Uterus (tissue), 4 donors: Measurements from ENCODE around the gene ADARB1. TPM values are rescaled to one million over a fixed set of nuclear protein-coding genes. Genes with fewer than 3 reads are reported as not detected.

Experiments used
- DNase-seq, 2 donors: peaks; one replicate each; pipeline ENCODE4 v3.0.0-alpha.2; 2019 to 2020
- H3K27ac ChIP-seq, 2 donors: fragments of 200-600 bp; sonication (generic); 1 replicate in 1 of 2; 2 replicates in 1 of 2; pipeline ENCODE4 v1.5.1; 2016 to 2018
- H3K27me3 ChIP-seq, 2 donors: fragments of 200-600 bp; sonication (generic); one replicate each; pipeline ENCODE4 v1.5.1; 2018 to 2019; ENCODE audit warnings: control low read depth in 1 of 2
- H3K36me3 ChIP-seq, 2 donors: fragments of 200-600 bp; sonication (generic); one replicate each; pipeline ENCODE4 v1.5.1; 2019; ENCODE audit warnings: control low read depth in 1 of 2
- H3K4me1 ChIP-seq, 2 donors: fragments of 200-600 bp; sonication (generic); one replicate each; pipeline ENCODE4 v1.5.1; 2018 to 2019; ENCODE audit warnings: control low read depth in 1 of 2
- H3K4me3 ChIP-seq, 2 donors: fragments of 200-600 bp; sonication (generic); 1 replicate in 1 of 2; 2 replicates in 1 of 2; pipeline ENCODE4 v1.5.1; 2018 to 2019; ENCODE audit warnings: mild to moderate bottlenecking in 1 of 2
- H3K9me3 ChIP-seq, 2 donors: fragments of 200-600 bp; sonication (generic); one replicate each; pipeline ENCODE4 v1.5.1; 2019; ENCODE audit warnings: control low read depth in 1 of 2
- CTCF ChIP-seq, 4 experiments: fragments of 200-600 bp in 2 of 4; fragments of 450-650 bp in 2 of 4; sonication (generic) in 2 of 4; IDR thresholded peaks; one replicate each; pipeline ENCODE4 v1.5.1; 2016 to 2019; ENCODE audit warnings: antibody characterized with exemption in 4 of 4, mild to moderate bottlenecking in 2 of 4, moderate library complexity in 1 of 4
- POLR2A ChIP-seq, 2 donors: fragments of 450-650 bp; IDR thresholded peaks; one replicate each; pipeline ENCODE4 v1.6.1; 2016; ENCODE audit warnings: antibody characterized with exemption in 2 of 2, mild to moderate bottlenecking in 1 of 2, moderate library complexity in 1 of 2
- intact Hi-C: fragments of 100-400 bp; cut with DNase I; formaldehyde crosslinking; loops from one replicate; pipeline ENCODE4 v1.15.1; 2023; ENCODE audit warnings: low total_unique reads
- total RNA-seq, 4 donors: library from RNA; depleted of rRNA in 3 of 4; stranded (reverse); fragments of >200 nt in 3 of 4; gene quantifications; one replicate each; pipeline versions ENCODE4 v1.1.0 to v1.2.4, GENCODE V29; 2014 to 2023
- donor health status: DM: yes; HTN: yes; CAD: no.

The ADARB1 gene
- total RNA-seq, 4 donors from 2014 or later, result 21.8 to 69.6 (median 43.3) TPM

- Histone ChIP-seq H3K27ac (no peak overlapping the region), H3K4me1 (no peaks in the 10 kb centered on the region), H3K27me3 (no peaks in the 10 kb centered on the region), H3K36me3 (no peaks in the 10 kb centered on the region), H3K4me3 (no peak overlapping the region), H3K9me3 (peaks cover 0 to 17% of the 10 kb centered on the region in 2 donors)
- no peak for DNase-seq
- no peak for TF ChIP-seq POLR2A (IDR thresholded peaks at IDR 0.05)
- no peak for TF ChIP-seq CTCF (IDR thresholded peaks at IDR 0.05)
- intact Hi-C loops, result no loop called here
Measured at GRCh38 chr21:45182958-45183357, 108.6 kb downstream of the ADARB1 start.

- intact Hi-C loops, result no loop called here
- Histone ChIP-seq H3K9me3 (peaks cover 0 to 26% of the 10 kb centered on the region in 2 donors), H3K4me3 (no peak overlapping the region), H3K27ac (no peak overlapping the region), H3K4me1 (no peaks in the 10 kb centered on the region), H3K36me3 (no peaks in the 10 kb centered on the region), H3K27me3 (no peaks in the 10 kb centered on the region)
- no peak for DNase-seq
- TF ChIP-seq CTCF (IDR thresholded peaks at IDR 0.05) (no peak), POLR2A (IDR thresholded peaks at IDR 0.05) (no peak)
Measured at GRCh38 chr21:45183852-45184251, 109.5 kb downstream of the ADARB1 start.

- H3K4me3 ChIP-seq, result no peak overlapping the region
- no peak overlapping the region for H3K27ac ChIP-seq
- intact Hi-C loops, result no loop called here
- no peaks in the 10 kb centered on the region for H3K27me3 ChIP-seq
- no peaks in the 10 kb centered on the region for H3K4me1 ChIP-seq
- H3K36me3 ChIP-seq, result no peaks in the 10 kb centered on the region
- TF ChIP-seq CTCF (IDR thresholded peaks at IDR 0.05) (no peak), POLR2A (IDR thresholded peaks at IDR 0.05) (no peak)
- DNase-seq, result no peak
- H3K9me3 ChIP-seq, result peaks cover 0 to 31% of the 10 kb centered on the region in 2 donors
Measured at GRCh38 chr21:45184869-45185268, 110.5 kb downstream of the ADARB1 start.

- intact Hi-C loops, result no loop called here
- no peaks in the 10 kb centered on the region for H3K36me3 ChIP-seq
- no peak overlapping the region for H3K4me3 ChIP-seq
- no peak overlapping the region for H3K27ac ChIP-seq
- H3K9me3 ChIP-seq, result peaks cover 0 to 33% of the 10 kb centered on the region in 2 donors
- DNase-seq, result no peak
- TF ChIP-seq POLR2A (IDR thresholded peaks at IDR 0.05), result no peak
- TF ChIP-seq CTCF (IDR thresholded peaks at IDR 0.05), result no peak
- no peaks in the 10 kb centered on the region for H3K27me3 ChIP-seq
- H3K4me1 ChIP-seq, result no peaks in the 10 kb centered on the region
Measured at GRCh38 chr21:45186709-45187108, 112.3 kb downstream of the ADARB1 start.

- Histone ChIP-seq H3K4me3 (no peak overlapping the region), H3K9me3 (peaks cover 0 to 33% of the 10 kb centered on the region in 2 donors), H3K36me3 (no peaks in the 10 kb centered on the region), H3K27ac (no peak overlapping the region), H3K27me3 (no peaks in the 10 kb centered on the region), H3K4me1 (no peaks in the 10 kb centered on the region)
- intact Hi-C loops, result no loop called here
- no peak for TF ChIP-seq POLR2A (IDR thresholded peaks at IDR 0.05)
- no peak for TF ChIP-seq CTCF (IDR thresholded peaks at IDR 0.05)
- no peak for DNase-seq
Measured at GRCh38 chr21:45187646-45188045, 113.3 kb downstream of the ADARB1 start.
